Head of caudate nucleus (tissue), 42 donors: Measurements from ENCODE around the gene MYO1E.
"Not testable (repeated sequence)": the region's sequence is repeated elsewhere in the genome, so short reads cannot be mapped to it uniquely, and the experiment has no call there.

Experiments used
- DNase-seq, 42 donors: peaks; one replicate each; pipeline versions ENCODE4 v3.0.0 to v3.0.0-alpha.2; 2020 to 2021; ENCODE audit warnings: mixed read lengths in 7 of 42
- intact Hi-C: fragments of 100-400 bp; cut with DNase I; formaldehyde crosslinking; loops from one replicate; pipeline ENCODE4 v1.15.0; 2022

The MYO1E gene

DNA sequence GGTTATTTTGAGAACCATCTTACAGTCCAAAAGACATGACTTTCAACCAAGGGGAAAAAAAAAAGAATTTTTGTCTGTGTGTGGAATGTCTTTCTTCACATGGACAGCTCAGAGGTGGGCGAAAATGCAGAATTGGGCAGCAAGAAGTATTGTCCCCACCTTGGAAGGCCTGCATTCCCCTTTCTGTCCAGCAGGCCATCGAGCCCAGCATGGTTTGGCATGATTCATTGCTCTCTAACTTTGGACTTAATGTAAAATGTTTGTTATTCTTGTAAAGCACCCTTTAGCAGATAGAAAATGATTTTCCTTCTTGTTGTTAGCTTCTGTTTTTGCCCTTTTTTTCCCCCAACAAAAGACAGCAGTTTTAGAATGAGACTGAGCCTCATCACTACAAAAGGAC is 12.4 kb downstream of the MYO1E start:
- DNase-seq = no peak
- intact Hi-C loops = no loop called here

DNA sequence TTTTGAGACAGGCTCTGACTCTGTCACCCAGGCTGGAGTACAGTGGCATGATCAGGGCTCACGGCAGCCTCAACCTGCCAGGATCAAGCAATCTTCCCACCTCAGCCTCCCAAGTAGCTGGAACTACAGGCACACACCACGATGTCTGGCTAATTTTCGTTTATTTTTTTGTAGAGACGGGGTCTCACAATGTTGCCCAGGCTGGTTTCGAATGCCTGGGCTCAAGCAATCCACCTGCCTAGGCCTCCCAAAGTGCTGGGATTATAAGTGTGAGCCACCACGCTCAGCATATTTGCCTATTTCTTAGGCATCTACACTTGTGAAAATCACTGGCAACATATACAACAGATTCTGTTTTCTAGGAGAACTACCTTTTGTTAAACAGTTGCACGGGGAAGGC is 16.9 kb downstream of the MYO1E start:
- DNase-seq = no peak
- intact Hi-C loops = no loop called here

DNA sequence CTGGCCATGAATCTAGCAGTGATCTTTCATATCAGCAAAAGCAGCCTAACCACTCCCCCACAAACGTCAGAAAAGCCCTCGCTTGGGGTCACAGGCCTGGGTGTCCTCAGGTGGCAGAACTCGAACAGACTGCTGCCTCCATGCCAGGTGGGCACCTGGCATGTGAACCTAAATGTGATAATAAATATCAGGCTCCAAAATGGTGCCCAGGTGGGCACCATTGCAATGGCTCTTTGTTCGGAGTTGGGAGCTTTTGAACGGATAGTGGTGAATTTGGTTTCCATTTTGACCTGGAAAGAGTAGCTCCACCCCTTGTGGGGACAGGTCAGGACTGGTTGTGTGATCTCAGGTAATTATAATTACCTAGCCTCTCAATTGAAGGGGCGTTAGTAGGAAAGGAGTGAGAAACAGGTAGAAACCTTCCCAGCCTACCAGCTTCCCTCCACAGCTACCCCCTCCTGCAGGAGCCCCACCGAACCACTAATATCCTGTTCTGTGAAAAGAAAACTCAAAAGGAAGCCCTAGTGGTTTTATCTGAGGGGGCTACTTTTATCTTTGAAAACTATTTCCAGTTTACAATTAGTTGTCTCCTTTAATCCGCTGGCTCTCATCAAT is 18.1 kb downstream of the MYO1E start:
- DNase-seq = no peak
- intact Hi-C loops = no loop called here

DNA sequence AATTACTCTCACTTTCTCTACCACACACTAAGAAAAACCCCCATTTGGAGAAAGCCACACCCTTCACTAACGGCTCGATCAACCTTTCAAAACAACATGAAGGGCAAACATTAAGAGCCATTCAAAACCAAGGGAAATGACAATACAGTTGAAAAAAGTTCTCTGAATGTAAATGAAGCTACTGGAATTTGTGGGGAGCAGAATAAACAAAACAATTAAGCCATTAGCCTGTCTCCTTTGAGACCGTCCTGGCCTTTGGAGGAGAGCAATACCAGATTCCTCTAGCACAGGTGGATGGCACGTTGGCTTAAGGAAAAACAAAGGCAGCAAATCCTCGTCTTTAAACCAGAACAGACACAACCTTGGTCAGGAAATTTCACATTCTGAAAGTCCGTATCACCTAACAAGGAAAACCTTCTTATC is 18.7 kb downstream of the MYO1E start:
- no peak for DNase-seq
- intact Hi-C loops = no loop called here

GRCh38 chr15:59352683-59353082 is 20.0 kb downstream of the MYO1E start:
- intact Hi-C loops = no loop called here
- DNase-seq = no peak

DNA sequence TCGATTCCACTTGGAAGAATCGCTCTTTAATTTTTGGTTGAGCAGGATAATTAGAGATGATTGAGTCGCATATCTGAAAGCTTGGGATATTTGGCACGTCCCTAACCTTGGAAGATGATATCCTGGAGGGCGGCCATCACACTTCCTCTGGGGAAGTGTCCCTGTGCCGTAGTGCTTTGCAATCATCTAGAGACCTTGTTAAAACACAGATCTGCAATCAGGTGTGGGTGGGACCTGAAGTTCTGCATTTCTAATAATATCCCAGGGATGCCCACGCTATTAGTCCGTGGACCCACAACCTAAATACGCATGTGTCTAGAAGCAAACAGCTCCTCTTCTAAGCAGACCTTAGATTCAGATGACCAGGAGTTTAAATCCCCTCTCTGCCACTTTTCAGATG is 20.5 kb downstream of the MYO1E start:
- intact Hi-C loops = no loop called here
- no peak for DNase-seq

DNA sequence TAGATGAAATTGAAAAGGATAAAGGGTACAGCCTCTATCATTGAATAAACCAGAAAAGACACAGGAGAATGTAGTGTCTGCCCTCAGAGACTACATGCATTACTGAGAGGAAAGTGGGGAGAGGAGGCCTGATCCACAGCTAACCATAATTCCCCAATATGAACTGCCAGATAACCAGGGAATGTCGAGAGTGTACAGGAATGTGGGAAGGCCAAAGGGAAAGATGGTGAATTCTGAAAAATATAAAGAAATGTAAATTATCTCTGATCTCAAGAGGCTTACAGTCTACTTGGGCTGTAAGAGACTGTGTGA is 22.3 kb downstream of the MYO1E start:
- intact Hi-C loops = no loop called here

GRCh38 chr15:59349680-59350420 is 22.8 kb downstream of the MYO1E start:
- intact Hi-C loops = no loop called here
- peak in 20 of 42 donors; percentile 20 to 79 (median 50) for DNase-seq

More for the DNA sequence above, 22.3 kb downstream of the MYO1E start:
- no peak for DNase-seq

- DNase-seq = no peak
- intact Hi-C loops = no loop called here
Observed at GRCh38 chr15:59347915-59348314, 24.8 kb downstream of the MYO1E start.

DNA sequence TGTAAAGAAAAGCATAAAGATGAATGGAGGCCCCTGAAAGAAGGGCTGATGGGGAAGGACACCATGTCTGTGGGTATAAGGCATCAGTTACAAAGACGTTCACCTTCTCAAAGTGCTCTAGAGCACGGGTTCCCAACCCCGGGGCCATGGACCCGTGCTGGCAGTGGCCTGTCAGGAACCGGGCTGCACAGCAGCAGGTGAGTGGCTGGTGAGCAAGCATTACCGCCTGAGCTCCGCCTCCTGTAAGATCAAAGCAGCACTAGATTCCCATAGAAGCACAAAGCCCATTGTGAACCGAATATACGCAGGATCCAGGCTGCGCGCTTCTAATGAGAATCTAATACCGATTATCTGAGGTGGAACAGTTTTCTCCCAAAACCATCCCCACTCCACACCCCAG is 25.7 kb downstream of the MYO1E start:
- intact Hi-C loops = no loop called here
- no peak for DNase-seq

DNA sequence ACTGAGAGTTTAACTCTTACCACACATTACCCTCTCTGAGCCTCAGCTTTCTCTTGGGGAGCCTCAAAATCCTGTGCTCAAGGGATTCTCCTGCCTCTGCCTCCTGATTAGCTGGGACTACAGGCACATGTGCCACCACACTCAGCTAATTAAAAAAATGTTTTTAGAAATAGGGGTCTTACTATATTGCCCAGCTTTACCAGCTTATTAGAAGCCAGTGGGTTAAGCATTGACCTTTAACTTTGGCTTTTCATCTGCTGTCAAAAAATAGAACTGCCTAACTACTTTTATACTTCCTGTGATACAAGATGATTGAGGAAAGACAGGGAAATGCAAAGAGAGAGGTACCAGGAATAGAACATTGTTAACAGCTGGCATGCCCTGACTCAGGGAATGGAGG is 27.3 kb downstream of the MYO1E start:
- intact Hi-C loops = no loop called here
- DNase-seq = no peak

DNA sequence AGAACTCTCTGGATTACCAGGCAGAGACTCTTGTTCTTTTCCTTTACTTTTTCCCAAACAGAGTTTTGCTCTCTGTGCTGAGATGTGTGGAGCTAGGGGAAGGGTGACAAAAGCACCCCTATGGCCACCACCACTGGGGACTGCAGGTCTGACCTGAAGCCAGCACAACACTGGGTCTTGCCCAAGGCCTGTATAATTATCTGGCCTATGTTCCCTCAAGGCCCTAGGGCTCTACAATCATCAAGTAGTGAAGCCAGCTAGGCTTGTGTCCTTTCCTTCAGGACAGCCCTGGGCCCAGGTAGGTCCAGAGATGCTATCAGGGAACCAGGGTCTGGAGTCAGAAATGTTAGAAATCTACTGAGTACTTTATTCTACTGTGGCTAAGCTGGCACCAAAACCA is 28.4 kb downstream of the MYO1E start:
- intact Hi-C loops = no loop called here
- DNase-seq = no peak

- no peak for DNase-seq
- intact Hi-C loops = no loop called here
Observed at GRCh38 chr15:59340325-59340724, 32.3 kb downstream of the MYO1E start.

- peak in 3 of 42 donors; percentile 12 to 60 (median 12) for DNase-seq
- intact Hi-C loops = no loop called here
Observed at GRCh38 chr15:59339252-59339672, 33.4 kb downstream of the MYO1E start.

DNA sequence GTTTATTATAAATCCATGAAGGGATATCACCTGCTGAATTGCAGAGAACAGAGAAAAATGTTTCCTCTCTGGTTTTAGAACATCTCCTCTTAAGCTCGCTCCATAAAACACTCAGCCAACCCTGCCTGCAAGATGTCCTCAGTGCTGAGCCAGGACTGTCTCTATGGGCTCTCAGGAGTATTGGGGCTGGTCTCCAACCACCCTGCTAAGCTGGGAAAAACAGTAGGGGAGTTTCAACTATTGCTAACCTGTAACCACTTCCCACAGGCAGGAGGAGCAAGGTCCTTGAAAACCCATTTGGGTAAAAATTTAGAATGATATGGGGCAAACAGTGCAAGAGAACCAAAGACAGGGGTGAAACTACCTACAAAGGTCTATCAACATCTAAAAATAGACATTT is 34.3 kb downstream of the MYO1E start:
- intact Hi-C loops = no loop called here
- DNase-seq = no peak

DNA sequence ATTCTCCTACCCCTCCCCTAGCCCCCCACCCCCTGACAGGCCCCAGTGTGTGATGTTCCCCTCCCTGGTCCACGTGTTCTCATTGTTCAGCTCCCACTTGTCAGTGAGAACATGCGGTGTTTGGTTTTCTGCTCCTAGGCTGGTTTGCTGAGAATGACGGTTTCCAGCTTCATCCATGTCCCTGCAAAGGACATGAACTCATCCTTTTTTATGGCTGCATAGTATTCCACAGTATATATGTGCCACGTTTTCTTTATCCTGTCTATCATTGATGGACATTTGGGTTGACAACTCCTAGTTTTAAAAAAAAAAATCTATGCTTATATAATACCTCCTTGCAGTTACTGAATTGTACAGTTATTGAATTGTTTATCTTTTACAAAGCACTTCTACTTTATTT is 35.9 kb downstream of the MYO1E start:
- DNase-seq, intact Hi-C loops: not testable (repeated sequence)

DNA sequence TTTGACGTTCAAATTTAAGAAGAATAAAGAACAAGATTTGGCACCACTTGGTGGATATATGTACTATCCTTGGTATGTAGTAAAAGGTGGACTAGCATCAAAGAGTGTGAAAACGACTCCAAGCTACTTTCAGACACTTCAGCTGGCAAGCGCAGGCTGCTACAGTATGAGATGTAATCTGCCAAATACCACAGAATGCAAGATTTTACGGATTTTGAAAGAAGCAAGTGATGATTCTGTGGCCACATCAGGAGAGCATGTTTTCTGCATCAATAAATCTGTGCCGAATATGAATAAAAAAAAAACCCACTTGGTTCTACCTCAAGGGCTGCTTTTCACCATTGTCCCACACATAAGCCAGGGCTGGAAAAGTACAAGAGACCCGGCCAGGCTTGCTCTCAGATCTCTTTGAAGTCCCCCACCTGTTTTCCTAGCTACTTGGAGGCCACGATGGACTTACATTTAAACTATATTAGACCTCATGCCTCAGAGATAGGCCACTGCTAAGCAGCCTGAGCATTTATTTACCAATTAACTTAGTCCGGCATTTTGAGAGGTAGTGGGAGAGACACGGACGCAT is 37.4 kb downstream of the MYO1E start:
- DNase-seq = no peak
- intact Hi-C loops = no loop called here

DNA sequence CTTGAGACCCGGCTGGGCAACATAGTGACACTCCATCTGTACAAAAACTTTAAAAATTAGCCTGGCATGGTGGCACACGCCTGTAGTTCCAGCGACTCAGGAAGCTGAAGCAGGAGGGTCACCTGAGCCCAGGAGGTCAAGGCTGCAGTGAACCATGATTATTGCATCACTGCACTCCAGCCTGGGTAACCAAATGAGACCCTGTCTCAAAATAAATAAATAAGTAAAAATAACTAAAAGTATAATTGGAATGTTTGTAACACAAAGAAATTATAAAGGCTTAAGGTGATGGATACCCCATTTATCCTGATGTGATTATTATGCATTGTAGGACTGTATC is 38.6 kb downstream of the MYO1E start:
- no peak for DNase-seq
- intact Hi-C loops = no loop called here

- intact Hi-C loops = no loop called here
- DNase-seq = no peak
Observed at GRCh38 chr15:59333401-59334075, 39.1 kb downstream of the MYO1E start.

DNA sequence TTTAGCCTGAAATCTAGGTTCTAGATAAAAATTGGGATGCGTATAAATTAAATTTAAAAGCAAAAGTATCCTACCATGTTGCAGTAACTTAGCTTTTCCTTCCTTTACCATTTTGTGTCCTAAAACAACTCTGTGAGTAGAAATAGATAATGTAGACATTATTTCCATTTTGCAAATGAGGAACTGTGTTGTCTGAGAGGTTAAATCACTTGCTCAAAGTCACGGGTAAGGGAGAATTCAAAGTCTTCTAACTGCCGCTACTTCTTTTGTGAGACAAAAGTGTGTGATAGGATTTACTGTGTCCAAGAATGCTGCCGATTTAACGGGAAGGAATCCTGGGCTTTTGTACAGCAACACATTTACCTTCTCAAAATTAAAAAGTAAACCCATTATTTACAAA is 40.7 kb downstream of the MYO1E start:
- DNase-seq = no peak
- intact Hi-C loops = no loop called here

- no peak for DNase-seq
- intact Hi-C loops = no loop called here
Observed at GRCh38 chr15:59330649-59331048, 42.0 kb downstream of the MYO1E start.
